GM12801 (cell line): Measurements from ENCODE around the gene APLP2.

Experiments used
- TF ChIP-seq, protein P1 (sequence below): IDR thresholded peaks from one replicate; pipeline ENCODE4 v1.5.1; 2011; ENCODE audit warnings: control low read depth; ENCODE audit not compliant: insufficient read length; ENCODE audit errors: extremely low read depth

APLP2 gene

DNA sequence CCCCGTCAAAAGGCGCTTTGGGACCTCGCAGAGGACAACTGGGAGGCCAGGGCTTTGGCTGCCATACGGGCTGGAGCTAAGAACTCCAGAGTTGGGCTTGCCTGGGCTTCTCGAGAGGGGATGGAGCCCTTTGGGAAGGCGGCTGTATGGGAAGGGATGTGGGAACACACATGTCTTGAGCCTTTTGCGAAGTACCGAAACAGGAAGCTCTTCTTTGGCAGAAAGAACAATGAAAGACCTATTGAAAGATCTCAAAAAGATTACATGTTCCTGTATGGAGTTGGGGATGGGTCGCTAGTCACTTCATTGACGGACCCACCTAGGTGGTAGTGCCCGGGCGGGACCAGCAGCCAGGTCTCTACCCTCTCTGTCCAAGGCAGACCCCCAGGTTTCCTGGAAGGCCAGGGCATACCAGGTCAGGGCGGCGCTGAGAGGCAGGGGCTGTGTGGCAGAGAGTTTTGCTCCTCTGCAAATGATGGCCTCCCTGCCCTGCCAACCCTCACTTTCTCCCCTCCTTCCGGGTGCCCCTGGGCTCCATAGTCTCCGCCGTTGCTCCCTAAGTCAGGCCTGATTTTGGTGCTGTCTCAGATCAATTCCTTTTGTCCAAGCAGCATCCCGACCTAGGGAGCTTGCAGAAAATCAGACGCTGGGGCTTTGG lies 90.9 kb downstream of the APLP2 start:
- TF ChIP-seq, protein P1, sequence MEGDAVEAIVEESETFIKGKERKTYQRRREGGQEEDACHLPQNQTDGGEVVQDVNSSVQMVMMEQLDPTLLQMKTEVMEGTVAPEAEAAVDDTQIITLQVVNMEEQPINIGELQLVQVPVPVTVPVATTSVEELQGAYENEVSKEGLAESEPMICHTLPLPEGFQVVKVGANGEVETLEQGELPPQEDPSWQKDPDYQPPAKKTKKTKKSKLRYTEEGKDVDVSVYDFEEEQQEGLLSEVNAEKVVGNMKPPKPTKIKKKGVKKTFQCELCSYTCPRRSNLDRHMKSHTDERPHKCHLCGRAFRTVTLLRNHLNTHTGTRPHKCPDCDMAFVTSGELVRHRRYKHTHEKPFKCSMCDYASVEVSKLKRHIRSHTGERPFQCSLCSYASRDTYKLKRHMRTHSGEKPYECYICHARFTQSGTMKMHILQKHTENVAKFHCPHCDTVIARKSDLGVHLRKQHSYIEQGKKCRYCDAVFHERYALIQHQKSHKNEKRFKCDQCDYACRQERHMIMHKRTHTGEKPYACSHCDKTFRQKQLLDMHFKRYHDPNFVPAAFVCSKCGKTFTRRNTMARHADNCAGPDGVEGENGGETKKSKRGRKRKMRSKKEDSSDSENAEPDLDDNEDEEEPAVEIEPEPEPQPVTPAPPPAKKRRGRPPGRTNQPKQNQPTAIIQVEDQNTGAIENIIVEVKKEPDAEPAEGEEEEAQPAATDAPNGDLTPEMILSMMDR, result no peak

DNA sequence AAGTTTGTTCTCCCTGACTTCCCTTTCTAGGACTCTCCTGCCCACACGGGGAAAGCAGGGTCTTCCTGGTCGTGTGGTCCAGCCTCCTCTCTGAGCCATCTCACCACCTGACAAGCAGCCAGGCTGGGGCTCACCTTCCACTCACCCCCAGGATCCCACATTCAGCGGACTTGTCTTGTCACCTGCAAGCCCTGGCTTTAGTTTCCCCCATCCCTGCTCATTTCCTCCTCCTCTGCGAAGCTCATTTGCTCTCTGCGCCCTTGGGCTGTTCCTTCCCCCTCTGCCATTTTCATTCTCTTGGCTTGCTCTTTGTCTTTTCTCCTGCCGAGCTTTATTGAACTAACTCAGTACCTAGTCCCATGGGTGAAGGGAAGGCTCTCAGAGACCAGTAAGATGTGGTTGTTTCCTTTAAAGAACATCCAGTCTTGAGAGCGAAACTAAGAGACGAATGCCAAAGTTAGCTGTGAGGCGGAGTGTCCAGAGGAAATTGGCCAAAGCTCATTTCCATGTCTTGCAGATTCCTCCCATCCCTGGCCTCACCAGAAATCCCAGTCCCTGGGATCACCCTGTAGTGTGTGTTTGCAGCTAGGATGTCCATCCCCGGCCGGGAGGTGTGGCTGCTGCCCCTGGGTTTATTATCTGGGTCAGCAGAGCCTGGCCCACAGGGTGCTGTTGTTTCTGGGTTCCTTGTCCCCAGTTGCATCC lies 91.9 kb downstream of the APLP2 start:
- TF ChIP-seq, protein P1, result no peak

DNA sequence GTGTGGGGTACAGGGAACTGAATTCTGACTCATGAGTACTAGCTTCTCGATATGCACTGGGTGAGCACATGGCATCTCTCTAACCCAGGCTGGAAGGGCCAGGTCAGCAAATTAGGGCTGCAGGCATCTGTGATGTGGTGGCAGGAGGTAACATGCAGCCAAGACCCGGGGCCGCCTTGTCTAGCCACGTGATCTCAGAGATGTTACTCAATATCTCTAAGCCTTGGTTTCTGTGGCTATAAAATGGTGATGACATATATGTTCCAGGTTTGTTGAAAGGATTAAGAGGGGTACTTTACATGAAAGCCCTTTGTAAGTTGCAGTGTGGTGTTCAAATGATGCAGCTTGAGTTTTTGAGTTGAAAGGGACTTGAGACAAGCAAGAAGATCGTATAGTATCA lies 93.0 kb downstream of the APLP2 start:
- TF ChIP-seq, protein P1, result no peak

DNA sequence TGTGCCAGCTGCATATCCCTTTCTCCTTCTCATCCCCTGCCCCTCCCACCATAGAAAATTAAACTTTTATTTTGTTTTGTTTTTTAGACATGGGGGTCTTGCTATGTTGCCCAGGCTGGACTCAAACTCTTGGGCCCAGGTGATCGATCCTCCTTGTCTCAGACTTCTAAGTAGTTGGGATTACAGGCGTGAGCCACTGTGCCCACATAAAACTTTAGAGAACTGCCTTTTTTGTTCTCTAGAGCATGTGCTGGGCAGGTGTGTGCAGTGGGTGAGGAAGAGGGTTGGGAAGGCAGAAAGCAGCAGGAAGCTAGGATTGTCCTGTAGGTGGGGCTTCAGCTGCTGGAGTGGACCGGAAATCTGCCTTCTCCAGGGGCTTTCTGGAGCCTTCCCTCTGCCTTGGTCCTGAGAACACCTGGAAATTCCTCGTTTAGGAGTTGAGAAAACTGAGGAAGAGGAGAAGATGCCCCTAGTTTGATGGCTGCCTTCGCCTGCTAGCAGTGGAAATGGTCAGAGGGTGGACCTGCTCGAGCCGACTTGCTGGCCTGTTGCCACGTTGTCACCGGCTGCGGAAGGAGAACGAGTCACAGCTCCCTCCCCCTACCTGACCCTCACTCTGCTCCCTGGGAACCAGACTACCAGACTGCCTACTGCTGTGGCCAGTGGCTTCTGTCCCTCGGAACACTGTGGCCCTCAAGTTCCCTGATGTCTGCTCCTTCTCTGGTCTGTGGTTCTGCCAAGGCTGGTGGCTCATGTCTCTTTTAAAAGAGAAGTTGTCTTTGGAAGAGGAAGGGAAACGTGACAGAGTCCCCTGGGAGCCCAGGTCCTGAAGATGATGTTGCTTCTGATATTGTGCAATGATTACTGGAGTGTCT lies 93.9 kb downstream of the APLP2 start:
- TF ChIP-seq, protein P1, result no peak

DNA sequence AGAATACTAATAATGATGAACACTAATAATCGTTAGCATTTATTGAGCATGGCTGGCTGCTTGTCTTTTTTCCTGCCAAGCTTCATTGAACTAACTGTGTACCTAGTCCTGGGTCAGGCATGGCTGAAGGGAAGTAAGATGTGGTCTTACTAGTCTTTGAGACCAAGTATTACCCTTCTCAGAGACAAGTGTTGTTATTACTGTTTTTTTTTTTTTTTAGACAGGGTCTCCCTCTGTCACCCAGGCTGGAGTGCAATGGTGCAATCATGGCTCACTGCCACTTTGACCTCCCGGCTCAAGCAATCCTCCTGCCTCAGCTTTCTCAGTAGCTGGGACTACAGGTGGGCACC lies 94.5 kb downstream of the APLP2 start:
- TF ChIP-seq, protein P1, result no peak

DNA sequence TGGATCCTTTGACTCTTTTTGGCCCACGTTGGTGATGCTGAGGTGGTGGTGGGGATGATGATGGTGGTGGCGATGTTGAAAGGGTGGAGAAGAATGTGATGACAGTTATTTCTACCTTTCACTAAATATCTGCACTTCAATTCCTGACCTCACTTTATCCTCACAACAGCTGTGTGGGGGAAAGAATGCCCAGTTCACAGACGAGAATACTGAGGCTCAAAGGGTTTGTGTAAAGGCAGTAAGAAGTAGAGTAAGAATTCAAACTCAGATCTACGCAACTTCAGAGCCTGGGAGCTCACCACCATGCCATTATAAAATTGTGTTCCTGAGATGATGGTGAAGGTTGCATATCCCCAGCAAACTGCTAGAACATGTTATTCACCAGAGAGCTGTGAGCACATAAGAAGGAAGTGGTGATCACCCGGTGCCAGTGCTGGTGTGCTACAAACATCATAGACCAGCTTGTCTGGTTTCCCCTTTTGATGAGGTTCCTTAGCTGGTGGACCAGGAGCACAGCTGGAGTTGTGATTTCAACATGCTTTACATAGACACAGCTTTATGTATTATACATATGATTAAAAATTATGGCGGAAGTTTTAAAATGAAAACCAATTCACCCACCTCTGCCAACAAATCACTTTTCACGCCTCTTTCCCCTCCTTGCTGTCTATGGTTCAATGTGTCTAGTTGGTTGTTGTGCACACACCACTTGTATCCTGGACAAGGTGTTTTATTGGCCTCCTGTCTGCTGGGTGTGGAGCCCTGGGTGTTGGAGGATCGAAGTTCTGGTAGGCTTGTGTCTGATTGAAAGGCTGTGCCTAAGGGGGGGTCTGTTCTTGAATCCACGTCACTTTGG lies 96.1 kb downstream of the APLP2 start:
- TF ChIP-seq, protein P1, result no peak

DNA sequence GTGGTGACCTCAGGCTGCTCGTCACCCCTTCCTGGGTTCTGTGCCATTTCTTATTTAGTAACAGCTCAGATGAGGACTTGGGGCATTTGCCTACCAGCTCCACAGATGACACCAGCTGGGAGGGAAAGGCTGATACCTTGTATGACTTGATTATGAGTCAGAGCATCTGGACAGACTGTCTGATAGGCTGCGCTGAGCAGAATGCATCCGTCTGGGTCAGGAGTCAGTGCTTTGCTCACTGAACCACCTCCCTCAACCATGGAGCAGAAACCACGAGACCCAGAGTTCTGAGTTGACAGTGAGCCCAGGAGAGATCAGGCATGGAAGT lies 96.7 kb downstream of the APLP2 start:
- TF ChIP-seq, protein P1, result no peak
